Measurements from ENCODE around the gene ELMO2.

ELMO2 gene

DNA sequence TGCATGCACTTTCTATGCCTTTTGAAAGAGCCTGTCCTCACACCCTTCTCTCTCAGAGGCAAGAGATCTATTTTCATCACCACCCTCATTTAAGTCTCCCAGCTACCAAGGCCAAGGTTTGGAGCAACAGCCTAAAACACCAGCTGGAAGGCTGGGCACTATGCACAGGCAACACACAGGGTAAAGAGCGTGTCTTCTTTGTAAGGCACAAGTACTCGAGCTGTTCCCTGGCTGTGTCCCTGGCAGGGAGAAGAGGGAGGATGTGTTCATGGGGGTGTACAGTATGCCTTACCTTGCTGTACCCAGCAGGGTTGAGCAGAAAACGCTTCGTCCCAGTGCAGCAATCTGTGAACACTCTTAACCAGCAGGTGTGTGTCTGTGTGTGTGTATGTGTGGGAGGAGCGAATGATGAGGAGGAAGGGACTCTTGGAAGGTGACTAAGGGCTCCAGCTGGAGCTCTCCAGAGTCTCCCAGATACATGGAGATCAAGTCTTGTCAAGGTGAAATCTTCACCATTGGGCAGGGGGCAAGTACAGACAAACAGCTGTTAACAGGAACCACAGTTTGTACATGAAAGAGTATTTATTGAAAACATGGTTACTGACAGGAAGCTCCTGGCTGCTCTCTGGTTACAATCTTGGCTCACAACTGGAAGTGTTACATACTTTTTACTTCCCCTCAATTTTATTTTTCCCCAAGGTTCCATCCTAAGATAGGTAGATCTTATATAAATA lies 40.8 kb downstream of the ELMO2 start:
- no peak for DNase-seq

- DNase-seq = peak in 1 of 3 experiments; percentile 27
Measured at GRCh38 chr20:46364670-46365486, 41.5 kb downstream of the ELMO2 start.

DNA sequence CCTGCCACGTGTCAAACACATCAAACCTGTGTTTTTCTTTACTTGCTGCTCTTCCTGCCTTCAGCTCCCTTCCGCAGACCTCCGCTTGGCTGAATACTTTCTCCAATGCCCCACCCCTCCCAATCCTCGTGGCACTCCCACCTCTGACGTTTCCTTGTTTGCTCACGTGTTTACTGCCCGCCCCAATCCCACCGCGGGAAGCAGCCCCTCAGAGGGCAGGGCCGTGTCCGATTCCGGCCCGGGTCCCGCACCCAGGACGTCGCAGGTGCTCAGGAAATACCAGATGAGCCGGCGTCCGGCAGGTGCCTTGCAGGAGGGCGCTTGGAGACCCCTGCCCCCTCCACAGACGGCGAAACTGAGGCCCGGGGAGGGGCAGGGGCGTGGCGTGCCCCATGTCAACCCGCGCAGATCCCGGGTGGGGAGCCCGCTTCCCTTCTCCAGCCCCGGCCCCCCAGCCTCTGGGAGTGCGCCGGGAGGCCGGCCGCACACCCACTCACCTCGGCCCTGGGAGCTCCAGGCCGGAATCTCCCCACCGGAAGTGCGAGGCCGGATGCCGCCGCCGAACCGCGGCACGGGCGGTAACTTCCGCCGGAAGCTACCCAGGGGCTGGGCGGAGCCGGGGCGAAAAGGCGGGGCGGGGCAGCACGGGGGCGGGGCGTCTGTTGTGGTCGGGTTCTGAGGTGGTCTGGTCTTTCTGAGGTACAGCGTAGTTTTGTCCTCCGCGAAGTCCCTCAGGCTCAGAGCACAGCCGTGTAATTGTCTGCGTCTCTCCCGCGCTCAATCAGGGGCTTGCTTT lies 42.3 kb downstream of the ELMO2 start:
- peak; percentile 71 to 88 (median 80) for DNase-seq

GRCh38 chr20:46362921-46363867 lies 43.2 kb downstream of the ELMO2 start:
- DNase-seq = no peak

- no peak for DNase-seq
Measured at GRCh38 chr20:46361811-46362210, 44.6 kb downstream of the ELMO2 start.

DNA sequence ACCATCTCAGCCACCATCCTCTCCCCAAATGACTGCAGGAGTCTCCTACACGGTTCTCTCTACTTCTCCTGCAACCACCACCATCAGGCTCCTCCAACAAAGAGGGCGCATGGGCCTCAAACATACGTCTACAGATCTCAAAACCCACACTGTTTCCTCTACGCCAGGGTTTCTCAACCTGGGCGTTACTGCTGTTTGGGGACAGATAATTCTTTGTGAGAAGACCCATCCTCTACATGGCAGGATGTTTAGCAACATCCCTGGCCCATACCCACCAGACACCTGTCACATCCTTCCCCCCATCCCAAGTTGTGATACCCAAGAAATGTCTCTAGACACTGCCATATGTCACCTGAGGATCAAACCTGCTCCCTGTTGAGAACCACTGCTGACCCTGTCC lies 45.0 kb downstream of the ELMO2 start:
- no peak for DNase-seq

GRCh38 chr20:46359233-46359751 lies 47.1 kb downstream of the ELMO2 start:
- DNase-seq = no peak

DNA sequence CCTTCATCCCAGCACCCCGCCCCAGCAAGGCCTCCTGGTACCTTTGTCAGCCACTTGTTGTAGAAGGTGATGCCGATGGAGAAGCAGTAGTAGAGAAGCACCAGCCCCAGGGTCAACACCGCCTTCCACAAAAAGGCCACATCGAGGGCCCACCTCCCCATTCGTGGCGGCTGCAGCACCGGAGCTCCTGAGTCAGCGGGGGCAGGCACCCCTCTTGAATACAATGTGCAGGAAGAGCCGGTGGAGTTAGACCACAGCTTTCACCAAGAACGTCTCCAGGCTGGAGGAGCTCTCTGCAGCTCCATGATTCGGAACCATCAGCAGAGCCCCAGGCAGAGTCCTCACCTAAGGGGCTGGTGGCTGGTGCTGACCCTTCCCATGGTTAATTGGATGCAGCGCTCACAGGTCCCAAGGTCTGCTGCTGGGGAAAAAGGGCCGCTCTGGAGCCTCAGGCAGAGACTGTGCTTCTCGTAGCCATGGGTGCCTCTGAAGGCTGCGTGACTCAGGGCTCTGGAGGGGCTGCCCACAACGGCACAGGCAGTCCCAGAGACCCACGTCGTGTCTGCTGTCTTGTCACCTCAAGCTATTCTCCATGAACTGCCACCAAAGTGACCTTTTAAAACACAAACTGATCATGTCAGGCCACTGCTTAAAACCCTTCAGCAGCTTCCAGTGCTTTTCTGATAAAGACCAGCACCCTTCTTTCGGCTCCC lies 47.9 kb downstream of the ELMO2 start:
- DNase-seq = no peak

DNA sequence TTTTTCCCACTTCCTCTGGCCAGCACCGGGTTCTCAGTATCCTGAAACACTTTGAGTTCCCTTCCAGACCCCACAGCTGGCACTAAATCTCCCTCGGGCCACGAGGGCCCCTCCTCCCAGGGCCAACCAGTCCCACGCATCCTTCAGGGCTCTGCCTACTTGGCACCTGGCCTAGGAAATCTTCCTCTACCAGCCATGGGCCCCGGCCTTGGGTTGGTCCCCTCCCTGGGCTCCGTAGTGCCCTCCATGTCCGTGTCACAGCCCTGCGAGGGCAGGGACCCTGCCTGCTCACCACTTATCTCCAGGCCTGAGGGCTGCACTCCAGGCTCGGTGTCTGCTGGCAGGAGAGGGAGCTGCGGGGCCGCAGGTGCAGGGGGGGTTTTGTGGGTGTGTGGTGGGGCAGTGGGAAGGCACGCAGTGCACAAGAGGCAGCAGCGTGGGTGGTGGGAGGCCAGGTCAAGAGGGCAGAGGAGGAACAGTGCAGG lies 49.3 kb downstream of the ELMO2 start:
- DNase-seq = no peak

GRCh38 chr20:46356195-46357029 lies 50.0 kb downstream of the ELMO2 start:
- no peak for DNase-seq

DNA sequence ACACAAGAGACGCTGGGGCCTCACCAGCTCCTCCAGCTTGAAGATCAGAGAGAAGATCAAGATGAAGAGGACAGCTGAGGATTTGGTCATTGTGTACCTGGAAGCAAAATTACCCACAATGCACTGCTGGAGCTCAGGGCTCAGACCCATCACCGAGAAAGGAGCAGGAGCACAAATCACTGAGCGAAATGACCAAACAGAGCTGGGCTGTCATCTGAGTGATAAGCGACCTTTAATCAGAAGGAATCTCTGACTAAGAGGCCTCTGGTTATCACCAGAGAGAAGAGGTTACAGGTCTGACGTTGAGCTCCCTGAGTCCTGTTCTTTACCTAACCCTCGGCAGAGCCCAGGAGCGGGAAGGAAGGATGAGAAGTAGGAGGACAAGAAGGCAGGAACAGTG lies 50.6 kb downstream of the ELMO2 start:
- peak in 2 of 3 experiments; percentile 8 to 9 for DNase-seq

GRCh38 chr20:46354920-46355654 lies 51.3 kb downstream of the ELMO2 start:
- DNase-seq = no peak

DNA sequence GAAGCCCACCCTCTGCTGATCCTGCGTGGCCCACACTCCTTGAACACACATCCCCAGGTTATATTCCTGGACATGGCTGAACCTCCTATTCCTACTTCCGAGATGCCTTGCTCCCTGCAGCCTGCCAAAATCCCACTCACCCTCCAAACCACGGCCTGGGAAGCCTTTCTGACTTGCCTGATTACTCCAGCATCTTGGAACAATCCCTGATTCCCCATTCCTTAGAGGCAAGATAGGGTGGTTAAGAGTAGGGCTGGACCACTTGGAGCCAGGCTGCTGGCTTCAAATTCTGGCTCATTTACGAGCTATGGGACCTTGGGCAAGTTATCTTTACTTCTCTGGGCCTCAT lies 52.2 kb downstream of the ELMO2 start:
- no peak for DNase-seq

- DNase-seq = no peak
Measured at GRCh38 chr20:46353500-46354206, 52.8 kb downstream of the ELMO2 start.

DNA sequence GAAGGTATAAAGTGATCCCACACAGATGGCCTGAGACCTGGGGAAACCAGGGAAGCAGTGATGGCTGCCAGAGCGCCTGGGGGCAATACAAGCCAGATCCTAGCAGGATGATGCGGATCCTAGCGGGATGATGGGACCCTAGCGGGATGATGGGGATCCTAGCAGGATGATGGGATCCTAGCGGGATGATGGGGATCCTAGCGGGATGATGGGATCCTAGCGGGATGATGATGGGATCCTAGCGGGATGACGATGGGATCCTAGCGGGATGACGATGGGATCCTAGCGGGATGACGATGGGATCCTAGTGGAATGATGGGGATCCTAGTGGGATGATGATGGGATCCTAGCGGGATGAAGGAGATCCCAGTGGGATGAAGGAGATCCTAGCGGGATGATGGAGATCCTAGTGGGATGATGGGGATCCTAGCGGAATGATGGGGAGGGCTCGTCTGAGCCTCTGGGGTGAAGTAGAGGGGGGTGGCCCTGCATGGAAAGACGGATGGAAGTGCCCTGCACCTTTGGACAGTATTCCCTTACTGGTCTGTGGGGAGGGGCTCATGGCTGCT lies 54.0 kb downstream of the ELMO2 start:
- no peak for DNase-seq

DNA sequence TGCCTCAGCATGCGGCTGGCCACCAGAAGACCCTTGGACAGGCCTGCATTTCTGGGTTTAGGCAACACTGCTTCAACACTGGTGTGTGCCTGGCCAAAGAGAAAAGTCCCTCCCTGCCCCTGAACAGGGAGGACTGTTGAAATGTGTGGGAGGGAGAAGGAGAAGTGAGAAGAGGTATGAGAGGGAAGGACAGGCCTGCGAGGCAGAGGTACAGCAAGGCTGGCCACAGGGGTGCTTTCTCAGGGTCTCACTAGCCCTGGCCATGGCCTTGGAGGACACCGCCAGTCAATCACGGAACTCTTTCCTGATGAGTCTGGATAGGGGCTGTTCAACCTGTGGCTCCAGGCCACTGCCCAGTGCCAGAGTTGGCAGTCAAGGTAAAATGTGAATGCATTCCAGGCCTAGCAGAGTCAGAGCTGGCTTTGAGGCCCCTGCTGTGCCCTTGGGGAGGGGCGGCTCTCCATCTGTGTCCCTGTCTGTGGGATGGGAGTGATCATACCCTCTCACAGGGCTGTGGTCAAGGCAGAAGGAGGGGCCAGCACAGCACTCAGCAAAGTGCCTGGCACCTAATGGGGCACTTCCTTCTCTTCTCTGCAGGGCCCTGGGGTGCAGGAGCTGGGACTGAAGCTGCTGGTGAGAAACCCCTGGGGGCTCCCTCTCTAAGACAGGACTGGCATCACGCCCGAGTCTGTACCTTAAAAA lies 54.9 kb downstream of the ELMO2 start:
- DNase-seq = no peak

DNA sequence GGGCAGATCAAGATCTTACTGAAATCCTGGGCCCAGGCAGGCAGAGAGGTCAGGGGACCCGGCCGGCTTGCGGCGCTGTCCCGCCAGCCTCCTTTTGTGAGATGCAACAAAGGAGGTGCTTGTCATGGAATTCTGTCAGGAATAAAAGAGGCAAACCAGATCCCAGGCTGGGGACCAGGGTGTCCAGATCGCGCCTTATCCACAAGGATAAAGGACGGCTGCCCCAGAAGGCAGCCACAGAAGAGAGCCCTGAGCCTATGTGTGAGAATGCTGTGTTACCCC lies 55.5 kb downstream of the ELMO2 start:
- DNase-seq = no peak

Measured in NCI-H1417 (cell line).